Right ventricle myocardium superior (tissue), 1 donor: ENCODE results near the gene STK38. TPM values are rescaled to one million over a fixed set of nuclear protein-coding genes. Genes with fewer than 3 reads are reported as not detected.
"Not testable (repeated sequence)": the region's sequence is repeated elsewhere in the genome, so short reads cannot be mapped to it uniquely, and the experiment has no call there.

Source experiments
- ATAC-seq: fragments of 200-7000 bp; cut with Tn5 transposase; one replicate; pipeline ENCODE4 v1.9.1; 2020; ENCODE audit warnings: mild to moderate bottlenecking; ENCODE audit not compliant: poor library complexity
- DNase-seq: peaks from one replicate; pipeline ENCODE4 v3.0.0-alpha.2; 2020
- intact Hi-C: fragments of 100-400 bp; cut with DNase I; formaldehyde crosslinking; loops from one replicate; pipeline ENCODE4 v1.11.2; 2022
- total RNA-seq: library from RNA; stranded (reverse); fragmentation: NEBNext Ultra II Directional; extraction: Animal tissue kit (Norgen Biotek cat#: 25700); gene quantifications from one replicate; pipeline ENCODE4 v1.2.1, GENCODE V29; 2021
- donor health status: DM: no; HTN: yes; CAD: no; lungs with severe emphysema.

The STK38 gene
- total RNA-seq, 1 donor from 2014 or later = 21.2 TPM

GRCh38 chr6:36501686-36502085 is 45.6 kb downstream of the STK38 start:
- intact Hi-C loops = no loop called here
- ATAC-seq = no peak
- no peak for DNase-seq

GRCh38 chr6:36499918-36500317 is 47.4 kb downstream of the STK38 start:
- DNase-seq (no peak), ATAC-seq (no peak)
- intact Hi-C loops = no loop called here

- ATAC-seq (no peak), DNase-seq (no peak)
- intact Hi-C loops = no loop called here
Measured at GRCh38 chr6:36495086-36495485, 52.2 kb downstream of the STK38 start.

DNA sequence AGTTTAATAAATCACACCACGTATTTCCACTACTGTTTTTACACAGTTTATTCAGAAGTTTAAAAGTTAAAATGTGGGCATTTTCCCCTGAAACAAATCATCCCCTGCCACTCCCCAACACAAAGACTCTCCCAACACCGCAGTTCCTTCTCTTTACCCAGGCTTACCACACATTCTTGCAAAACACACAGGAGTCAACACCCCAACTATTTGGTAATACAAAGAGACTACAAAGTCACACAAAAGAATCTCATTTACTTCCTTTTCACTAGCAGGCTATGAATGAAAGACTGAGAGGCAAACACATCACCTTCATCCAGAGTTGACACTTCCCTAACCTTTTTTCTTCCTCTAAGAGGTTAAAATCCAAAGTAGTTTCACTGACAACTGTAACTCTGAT is 53.4 kb downstream of the STK38 start:
- ATAC-seq (peak; percentile 21), DNase-seq (no peak)
- intact Hi-C loops = no loop called here

GRCh38 chr6:36493319-36493718 is 54.0 kb downstream of the STK38 start:
- ATAC-seq (no peak), DNase-seq (no peak)
- intact Hi-C loops = no loop called here

DNA sequence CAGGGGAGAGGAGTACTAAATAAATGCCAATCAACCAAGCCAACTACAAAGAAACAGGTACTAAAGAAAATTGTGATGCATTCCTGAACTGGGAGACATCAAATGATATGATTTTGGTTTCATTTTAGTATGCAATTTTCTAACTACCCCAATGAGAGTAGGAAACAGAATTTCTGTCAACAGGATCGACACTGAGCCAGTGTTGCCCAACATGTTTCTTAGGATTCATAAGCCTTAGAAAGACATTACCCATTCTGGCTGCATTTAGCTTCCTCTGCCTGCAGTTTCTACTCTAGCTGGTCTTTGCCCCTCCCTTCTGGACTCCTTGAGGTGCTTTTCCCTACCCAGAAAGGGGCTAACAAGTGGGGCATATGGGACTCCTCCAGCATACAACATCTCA is 54.7 kb downstream of the STK38 start:
- no peak for DNase-seq
- intact Hi-C loops = no loop called here
- no peak for ATAC-seq

- no peak for DNase-seq
- ATAC-seq = no peak
- intact Hi-C loops = no loop called here
Measured at GRCh38 chr6:36492092-36492491, 55.2 kb downstream of the STK38 start.

DNA sequence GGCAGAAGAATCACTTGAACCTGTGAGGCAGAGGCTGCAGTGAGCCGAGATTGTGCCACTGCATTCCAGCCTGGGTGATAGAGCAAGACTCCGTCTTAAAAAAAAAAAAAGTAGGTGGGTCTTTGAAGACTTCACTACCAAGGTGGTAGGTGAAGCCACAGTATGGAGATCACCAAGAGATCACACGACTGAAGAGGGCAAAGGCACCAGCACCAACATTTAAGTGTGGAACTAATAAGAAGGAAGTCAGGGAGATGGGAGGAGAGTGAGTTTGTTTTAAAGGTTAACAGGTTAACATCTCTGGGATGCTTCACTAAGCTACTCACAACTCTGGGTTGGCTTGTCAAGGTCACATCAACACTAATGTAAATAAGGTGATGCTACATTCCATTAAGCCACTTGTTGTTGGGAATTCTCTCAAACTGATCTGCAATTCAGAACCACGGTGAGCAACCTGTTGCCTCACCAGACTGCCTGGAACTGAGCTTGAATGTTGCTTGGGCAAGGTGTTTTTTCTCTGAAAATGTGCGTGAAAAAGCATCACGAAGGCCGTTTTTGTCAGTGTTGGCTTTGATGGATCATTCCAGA is 55.8 kb downstream of the STK38 start:
- intact Hi-C loops = no loop called here
- no peak for ATAC-seq
- no peak for DNase-seq

GRCh38 chr6:36489426-36489825 is 57.9 kb downstream of the STK38 start:
- intact Hi-C loops = no loop called here

GRCh38 chr6:36488221-36488620 is 59.1 kb downstream of the STK38 start:
- no peak for DNase-seq
- intact Hi-C loops = no loop called here
- ATAC-seq = peak; percentile 50

More at GRCh38 chr6:36489426-36489825, 57.9 kb downstream of the STK38 start:
- DNase-seq = no peak
- ATAC-seq = no peak

DNA sequence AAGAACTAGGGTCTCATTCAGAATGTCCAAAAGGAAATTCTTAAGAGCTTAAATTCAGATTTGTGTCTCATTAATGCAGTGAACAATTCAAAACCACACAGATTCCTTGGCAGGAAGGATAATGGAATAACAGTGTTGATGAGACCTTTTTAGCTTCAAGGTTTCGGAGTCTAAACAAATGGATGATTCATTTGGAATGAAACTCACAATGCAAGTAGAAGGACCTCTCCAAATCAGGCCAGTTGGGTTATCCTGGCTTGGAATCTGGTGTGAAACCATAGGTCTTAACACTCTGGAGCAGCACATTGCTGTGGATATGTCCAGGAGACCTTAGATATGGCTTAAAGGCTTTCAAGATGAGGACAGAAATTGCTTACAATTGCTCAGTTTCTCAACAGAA is 59.6 kb downstream of the STK38 start:
- intact Hi-C loops = no loop called here
- DNase-seq (no peak), ATAC-seq (no peak)

- intact Hi-C loops = no loop called here
- no peak for DNase-seq
- no peak for ATAC-seq
Measured at GRCh38 chr6:36484736-36485135, 62.5 kb downstream of the STK38 start.

DNA sequence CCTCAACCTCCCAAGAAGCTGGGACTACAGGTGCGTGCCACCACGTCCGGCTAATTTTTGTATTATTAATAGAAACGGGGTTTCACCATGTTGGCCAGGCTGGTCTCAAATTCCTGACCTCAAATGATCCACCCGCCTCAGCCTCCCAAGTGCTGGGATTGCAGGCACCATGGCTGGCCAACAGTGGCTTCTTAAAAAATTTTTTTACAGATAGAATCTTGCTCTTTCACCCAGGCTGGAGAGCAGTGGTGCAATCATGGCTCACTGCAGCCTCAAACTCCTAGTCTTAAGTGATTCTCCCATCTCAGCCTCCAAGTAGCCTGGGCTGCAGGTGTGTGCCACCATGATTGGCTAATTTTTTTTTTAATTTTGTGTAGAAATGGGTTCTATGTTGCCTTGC is 64.0 kb downstream of the STK38 start:
- DNase-seq, ATAC-seq, intact Hi-C loops: not testable (repeated sequence)

DNA sequence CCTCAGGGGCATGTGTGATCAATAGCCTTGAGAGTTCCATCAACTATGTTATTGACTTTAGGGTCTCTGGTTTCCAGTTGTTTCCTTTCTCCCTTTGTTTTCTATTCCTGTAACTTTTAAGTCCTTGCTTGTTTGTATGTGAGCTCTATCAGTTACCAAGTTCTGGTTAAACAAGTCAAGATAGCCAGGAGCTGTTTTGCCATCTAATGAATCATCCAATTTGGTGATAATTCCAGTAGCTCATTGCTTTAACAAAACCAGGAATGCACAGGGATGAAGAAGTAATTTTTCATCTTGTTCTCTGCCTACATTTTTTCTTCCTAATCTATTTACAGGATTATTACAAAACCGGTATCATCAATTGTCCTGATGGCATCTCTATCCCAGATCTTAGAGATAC is 68.0 kb downstream of the STK38 start:
- DNase-seq = no peak
- ATAC-seq = no peak
- intact Hi-C loops = no loop called here

DNA sequence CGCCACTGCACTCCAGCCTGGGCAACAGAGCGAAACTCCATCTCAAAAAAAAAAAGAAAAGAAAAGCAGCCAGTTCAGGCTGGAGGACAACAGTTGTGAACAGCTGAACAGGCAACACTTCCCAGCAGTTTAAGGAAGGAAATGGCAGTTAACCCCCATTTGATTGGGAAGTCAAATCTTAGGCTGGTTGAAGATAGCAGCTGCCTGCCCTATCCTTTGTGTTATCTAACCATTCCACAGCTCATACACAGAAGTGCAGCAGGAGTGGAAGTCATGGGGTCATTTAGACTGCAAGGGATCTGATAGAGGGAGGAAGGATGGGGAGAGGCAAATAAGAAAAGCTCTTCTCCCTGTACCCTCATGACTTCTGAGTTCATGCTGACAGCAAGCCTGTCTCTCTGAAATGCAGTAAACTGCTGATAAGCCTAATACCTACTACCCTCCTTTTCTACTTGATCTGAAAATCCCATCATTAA is 69.2 kb downstream of the STK38 start:
- ATAC-seq = no peak
- no peak for DNase-seq
- intact Hi-C loops = no loop called here

DNA sequence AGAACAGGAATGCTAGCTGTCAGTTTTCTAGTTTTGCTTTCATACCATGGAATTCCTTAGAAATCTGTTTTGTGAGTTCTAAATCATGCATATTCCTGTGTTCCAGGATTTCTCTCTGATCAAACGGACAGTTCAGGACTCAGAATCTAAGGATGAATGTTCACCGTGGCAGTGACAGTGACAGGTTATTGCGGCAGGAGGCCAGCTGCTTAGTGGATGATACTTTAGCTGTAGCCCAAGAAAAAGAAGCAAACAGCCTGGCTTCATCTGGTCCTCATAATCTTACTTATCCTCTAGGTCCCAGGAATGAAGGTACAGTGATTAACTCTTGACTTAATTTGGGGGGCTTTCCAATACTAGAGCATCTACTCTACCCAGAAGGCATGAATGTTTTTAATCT is 77.3 kb downstream of the STK38 start:
- DNase-seq (no peak), ATAC-seq (no peak)
- intact Hi-C loops = no loop called here

- ATAC-seq (no peak), DNase-seq (no peak)
- intact Hi-C loops = no loop called here
Measured at GRCh38 chr6:36469148-36469661, 78.1 kb downstream of the STK38 start.

GRCh38 chr6:36467625-36468024 is 79.7 kb downstream of the STK38 start:
- ATAC-seq (no peak), DNase-seq (no peak)
- intact Hi-C loops = no loop called here

- intact Hi-C loops = no loop called here
- DNase-seq = no peak
- no peak for ATAC-seq
Measured at GRCh38 chr6:36464233-36464632, 83.0 kb downstream of the STK38 start.

DNA sequence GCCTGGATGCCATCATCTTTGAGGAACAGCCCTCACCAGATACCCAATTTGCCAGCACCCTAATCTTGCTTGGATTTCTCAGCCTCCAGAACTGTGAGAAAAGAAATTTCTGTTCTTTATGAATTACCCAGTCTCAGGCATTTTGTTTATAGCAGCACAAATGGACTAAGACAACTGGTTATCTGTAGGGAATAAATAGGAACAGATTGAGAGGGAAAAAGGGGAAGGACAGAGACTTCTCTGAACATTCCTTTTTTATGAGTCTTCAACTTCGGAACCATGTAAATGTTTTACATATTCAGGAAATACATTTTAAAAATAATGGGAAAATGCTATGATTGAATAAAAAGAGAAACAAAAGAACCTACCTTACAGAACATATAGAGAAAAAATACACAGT is 83.6 kb downstream of the STK38 start:
- no peak for DNase-seq
- intact Hi-C loops = no loop called here
- ATAC-seq = no peak

DNA sequence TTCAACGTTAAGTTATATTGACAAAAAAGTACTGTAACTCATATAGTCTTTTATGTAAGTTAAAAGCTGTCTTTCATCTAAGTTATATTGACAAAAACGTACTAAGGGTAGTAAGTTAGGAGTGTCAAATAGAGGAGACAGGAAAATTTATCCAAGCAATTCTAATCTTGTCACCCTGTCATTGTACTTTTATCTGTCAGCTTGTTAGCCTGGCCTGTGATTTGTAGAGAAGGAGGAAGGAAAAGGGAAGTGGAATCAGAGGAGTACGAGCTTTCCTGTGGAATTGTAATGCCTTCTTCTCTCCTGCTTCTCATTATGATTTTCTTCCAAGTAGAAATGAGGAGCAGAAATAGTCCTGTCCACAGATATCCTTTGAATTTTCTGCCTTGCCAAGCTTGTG is 85.6 kb downstream of the STK38 start:
- intact Hi-C loops = no loop called here
- no peak for DNase-seq
- ATAC-seq = peak; percentile 22
